Left ventricle myocardium superior (tissue), 1 donor: ENCODE data around the gene PXN. TPM values are rescaled to one million over a fixed set of nuclear protein-coding genes. Genes with fewer than 3 reads are reported as not detected.
A peak's percentile ranks its signal among the peaks of the same experiment; 100 is the strongest.
"Not testable (repeated sequence)": the region's sequence is repeated elsewhere in the genome, so short reads cannot be mapped to it uniquely, and the experiment has no call there.

ENCODE experiments used
- ATAC-seq: fragments of 200-7000 bp; cut with Tn5 transposase; one replicate; pipeline ENCODE4 v1.9.1; 2020; ENCODE audit warnings: mild to moderate bottlenecking, moderate library complexity
- DNase-seq: peaks from one replicate; pipeline ENCODE4 v3.0.0-alpha.2; 2020
- intact Hi-C: fragments of 100-400 bp; cut with micrococcal nuclease; formaldehyde crosslinking; loops from one replicate; pipeline ENCODE4 v1.11.0; 2022
- total RNA-seq: library from RNA; stranded (reverse); fragmentation: NEBNext Ultra II Directional; extraction: Animal tissue kit (Norgen Biotek cat#: 25700); gene quantifications from one replicate; pipeline ENCODE4 v1.2.1, GENCODE V29; 2021
- donor health status: DM: no; HTN: yes; CAD: no; lungs with severe emphysema.

The PXN gene
- total RNA-seq, 1 donor from 2014 or later = 65.9 TPM

DNA sequence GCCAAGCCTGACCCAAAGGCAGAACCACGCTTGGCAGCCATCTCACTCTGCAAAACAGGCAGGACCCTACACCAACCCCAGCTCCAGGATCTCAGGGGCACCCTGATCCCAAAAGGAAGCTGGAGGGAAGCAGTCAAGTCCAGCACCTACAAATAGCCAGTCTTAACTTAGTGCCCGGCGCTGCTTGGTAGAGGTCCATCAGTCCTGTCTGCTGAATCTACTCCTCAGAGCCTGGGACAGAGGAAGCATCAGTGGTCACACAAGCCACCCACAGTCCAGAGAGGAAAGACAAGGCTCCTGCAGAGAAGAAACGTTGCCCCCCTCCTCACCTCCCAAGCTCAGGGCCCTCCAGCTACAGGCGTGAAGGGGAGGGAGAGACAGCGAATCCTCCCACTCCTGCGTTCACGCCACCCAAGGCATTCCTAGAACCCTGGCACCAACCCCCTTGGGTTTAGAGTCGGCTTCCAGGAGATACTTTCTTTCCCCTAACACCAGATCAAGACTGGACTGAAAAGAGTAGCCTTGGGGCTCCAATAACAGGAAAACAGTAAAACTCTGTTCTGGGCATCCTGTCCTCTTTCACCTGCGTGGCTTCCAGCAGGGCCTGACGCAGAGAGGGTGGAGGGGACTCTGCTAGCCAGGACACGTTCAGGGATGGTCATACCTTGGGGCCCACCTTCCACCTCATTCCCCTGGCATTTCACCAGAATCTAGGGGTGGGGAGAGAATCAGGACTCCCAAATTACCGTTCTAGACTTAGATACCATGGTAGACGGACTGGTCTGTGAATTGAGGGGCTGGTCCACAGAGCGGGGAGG is 1.2 kb downstream of the PXN start:
- DNase-seq (no peak), ATAC-seq (peak; percentile 17)
- intact Hi-C loops = no loop called here

DNA sequence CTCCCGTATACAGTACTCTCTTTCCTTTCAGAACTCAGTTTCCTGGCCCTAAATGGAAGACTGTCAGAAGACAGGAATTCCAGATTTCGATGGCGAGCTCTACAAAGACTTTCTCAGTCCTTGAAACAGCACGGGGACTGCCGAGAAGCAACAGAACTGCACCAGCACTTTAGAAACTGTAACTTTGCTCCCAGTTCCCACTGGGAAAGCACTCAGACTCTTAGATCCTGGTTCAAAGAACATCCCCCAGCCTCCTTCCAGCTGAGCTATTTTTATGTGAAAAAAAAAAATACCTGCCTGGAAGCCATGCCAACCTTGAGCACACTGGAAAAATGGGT is 1.8 kb downstream of the PXN start:
- DNase-seq = no peak
- no peak for ATAC-seq
- intact Hi-C loops = no loop called here

DNA sequence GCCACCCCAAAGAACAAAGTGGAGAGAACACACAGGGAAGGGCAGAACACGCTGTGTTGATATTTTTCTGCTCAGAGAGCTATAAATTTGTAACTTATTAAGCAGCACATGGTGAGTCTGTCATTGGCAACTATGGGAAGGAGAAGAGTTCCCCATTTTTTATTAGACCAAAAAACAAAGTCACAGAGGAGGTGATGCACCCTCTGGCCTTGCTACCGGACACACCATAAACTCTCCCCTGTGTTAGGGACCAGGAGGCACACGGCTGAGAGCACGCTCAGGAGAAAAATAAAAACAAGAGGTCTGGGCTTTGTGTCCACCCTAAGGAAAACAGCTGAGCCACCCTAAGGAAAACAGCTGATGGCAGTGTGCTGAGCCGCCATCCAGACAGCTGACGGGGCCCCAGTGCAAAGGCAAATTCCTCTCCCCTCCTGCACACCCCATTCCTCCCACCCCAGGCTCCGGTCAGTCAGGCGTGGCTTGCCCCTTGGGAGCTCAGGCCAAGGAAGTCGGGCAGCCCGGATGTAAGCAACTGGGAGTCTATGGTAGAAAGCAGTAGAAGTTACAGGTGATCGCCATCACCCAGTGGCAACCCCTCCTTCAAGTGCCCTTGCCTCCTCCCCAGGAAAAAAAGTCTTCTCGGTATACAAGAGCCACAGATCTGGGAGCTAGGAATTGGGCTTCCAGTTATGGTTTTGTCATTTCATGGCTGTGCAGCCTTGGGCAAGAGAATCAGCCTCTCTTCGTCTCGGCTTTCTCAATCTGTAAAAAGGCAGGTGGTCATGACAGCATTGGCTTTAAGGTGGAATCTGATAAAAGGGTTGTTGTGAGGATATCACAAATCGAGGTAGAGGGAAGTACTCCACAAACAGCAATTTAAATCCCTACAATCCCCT is 2.4 kb downstream of the PXN start:
- ATAC-seq (peak; percentile 19), DNase-seq (peak; percentile 59)
- intact Hi-C loops = no loop called here

DNA sequence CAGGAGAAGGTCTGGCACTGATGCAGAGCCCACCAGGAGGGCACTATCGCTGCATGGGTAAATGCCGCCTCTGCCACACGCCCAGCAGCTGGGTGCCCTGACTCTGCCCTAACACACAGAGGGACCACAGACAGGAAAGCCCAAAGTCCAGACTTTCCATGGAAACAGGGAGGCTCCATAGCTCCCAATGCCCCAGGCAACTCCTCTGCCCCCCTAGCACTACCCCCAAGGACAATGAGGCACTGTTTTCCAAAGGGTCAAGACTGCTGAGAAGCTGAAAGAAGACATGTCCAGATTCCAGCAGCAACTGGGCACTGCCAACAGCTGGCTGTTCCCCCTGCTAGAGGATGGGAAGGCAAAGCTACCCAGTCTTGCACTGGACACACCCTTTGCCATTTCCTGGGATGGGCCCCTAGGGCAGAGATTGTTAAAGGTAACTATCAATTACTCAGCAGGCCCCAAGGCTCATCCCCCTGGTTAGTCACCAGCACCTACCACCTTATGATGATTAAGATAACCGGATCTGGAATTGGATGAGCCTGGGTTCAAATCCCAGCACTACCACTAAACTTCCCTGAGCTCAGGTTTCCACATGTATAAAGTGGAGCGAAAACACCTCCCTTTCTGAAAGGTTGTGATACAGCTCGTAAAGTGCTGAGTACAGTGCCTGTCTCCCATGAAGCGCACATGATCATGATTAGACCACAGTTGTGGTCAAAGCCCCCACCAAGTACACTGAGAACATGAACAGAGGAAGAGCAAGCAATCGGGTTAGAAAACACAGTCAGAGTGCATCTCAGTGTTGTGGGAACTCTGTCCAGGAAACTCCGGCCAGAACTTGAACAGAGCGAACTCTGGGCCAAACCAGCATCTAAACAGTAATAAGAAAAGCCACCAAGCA is 3.3 kb downstream of the PXN start:
- peak; percentile 4 for ATAC-seq
- DNase-seq = no peak
- intact Hi-C loops = no loop called here

DNA sequence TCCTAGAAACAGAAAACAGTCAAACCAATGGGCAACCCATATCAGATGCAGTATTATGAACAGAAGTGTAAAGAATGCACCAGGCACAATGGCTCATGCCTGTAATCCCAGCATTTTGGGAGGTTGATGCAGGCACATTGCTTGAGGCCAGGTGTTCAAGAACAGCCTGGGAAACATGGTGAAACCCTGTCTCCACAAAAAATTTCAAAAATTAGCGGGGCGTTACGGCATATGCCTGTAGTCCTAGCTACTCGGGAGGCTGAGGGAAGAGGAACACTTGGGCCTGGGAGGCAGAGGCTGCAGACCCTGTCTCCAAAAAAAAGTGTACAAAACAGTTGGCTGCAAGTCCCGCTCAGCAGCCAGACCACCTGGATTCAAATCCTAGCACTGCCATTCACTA is 4.9 kb downstream of the PXN start:
- no peak for ATAC-seq
- no peak for DNase-seq
- intact Hi-C loops = no loop called here

DNA sequence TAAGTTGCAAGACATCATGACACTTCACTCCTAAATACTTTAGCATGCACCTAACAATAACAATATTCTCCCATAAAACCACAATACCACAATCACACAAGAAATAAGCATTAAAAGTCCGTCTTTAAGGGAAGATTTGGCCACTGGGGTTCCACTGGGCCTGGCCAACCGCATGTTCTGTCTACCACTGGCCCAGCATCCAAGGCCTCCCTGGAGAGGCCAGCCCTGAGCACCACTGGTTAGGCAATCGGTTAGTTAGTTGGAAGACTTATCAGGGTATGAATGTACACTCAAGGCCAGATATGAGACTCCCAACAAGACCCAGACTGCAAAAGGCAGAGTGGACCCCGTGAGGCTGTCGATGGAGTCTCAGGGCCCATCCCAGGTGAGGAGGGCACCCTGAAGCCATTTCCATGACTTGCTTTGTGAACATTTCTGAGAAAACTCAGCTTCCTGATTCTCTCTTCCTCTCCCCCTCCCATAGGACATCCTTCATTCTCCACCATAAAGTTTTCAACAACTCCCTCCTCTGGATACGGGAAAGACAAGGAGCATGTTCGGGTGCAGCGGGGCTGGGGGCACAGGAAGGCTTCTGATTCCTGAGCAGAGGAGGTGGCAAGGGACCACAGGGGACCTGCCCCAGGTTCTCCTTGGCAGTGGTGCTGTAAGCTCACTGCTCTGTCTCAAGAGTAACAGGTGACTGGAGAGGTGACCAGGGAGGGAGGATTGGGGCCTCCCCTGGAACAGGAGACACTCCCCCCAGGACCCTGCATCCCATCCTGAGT is 5.9 kb downstream of the PXN start:
- peak; percentile 73 for DNase-seq
- intact Hi-C loops = no loop called here
- peak; percentile 33 for ATAC-seq

DNA sequence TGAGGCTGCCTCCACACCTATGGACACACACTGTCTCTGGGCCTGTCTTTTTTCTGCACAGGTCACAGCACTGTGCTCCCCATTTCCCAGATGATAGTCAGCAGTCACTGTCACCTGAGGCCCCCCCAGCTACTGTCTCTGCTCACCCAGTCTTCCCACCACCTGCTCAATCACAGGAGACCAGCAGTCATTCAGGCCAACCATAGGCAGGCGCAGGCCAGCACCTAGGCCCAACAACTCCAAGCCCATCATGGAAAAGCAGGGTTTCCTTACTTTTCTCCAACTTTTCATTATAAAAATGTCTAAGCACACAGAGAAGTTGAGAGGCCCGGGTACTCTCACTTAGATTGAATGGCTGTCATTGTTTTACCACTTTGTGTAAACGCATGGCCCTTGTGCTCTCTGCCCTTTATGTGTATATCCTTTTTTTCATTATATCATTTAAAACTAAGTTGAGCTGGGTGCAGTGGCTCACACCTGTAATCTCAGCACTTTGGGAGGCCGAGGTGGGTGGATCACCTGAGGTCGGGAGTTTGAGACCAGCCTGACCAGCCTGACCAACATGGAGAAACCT is 7.1 kb downstream of the PXN start:
- ATAC-seq (no peak), DNase-seq (no peak)
- intact Hi-C loops = no loop called here

DNA sequence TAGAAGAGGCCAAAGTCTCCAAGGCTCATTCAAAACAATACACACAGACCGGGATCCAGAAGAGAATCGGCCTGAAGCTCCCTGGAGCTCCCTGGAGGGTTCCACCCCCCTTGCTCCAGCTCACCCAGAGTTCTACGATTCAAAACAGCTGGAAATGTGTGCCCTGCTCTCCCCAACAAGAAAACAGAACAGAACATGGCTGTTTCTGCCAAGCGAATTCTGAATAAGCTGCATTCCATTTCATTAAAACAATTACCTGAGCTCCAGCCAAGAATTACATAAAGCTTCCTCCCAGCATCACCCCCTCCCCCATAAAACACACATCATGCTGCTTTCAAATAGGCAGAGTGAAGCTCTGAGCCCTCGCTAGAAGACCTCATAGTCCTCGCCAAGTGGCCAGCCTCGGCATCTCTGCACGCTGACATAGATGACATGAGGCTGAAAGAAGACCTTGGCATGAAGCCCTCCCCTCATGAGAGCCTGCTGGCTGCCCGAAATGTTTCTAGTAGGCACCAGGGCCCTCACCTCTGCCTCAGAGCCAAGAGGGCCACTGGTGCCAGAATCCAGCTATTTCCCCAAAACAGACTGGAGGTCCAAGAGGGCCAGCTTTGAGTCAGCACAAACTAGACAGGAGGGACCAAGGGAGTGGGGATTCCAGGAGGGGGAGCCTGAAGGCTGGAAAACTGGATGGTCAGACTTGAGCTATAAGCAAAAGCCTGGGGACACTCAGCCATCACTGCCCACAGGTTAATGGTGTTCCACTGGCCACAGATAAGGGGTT is 8.3 kb downstream of the PXN start:
- ATAC-seq = peak; percentile 85
- peak; percentile 81 for DNase-seq

DNA sequence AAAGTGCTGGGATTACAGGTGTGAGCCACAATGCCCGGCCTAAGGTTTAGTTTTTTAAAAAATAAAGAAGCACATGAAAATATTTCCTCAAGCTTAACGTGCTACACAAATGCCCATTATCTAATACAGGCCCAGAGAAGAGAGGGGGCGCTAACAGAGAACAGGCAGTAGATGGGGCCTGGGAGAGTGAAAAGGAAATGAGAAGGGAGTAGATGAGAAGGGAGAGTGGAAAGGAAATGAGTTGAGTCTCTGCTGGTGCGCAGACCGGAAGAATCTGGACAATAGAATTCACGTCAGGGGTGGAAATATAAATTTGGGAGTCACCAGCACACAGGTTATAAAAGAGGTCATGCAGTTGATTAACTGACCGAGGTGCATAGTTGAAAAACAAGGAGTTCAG is 10.7 kb downstream of the PXN start:
- DNase-seq (no peak), ATAC-seq (no peak)
- intact Hi-C loops = no loop called here

More for the DNA sequence above, 8.3 kb downstream of the PXN start:
- intact Hi-C loops = no loop called here

DNA sequence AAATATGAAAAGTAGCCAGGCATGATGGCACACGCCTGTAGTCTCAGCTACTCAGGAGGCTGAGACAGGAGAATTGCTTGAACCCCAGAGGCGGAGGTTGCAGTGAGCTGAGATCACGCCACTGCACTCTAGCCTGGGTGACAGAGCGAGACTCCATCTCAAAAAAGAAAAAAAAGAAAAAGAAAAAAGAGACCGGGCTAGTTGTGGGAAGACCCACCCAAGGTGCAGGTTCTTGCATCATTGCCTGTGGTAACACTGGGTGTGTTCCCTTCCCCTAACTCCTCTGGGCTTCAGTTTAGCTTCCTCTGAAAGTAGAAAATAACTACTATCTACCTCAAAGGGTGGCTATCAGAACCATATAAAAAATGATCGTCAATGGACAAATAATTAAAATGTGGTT is 12.2 kb downstream of the PXN start:
- intact Hi-C loops, ATAC-seq, DNase-seq: not testable (repeated sequence)

DNA sequence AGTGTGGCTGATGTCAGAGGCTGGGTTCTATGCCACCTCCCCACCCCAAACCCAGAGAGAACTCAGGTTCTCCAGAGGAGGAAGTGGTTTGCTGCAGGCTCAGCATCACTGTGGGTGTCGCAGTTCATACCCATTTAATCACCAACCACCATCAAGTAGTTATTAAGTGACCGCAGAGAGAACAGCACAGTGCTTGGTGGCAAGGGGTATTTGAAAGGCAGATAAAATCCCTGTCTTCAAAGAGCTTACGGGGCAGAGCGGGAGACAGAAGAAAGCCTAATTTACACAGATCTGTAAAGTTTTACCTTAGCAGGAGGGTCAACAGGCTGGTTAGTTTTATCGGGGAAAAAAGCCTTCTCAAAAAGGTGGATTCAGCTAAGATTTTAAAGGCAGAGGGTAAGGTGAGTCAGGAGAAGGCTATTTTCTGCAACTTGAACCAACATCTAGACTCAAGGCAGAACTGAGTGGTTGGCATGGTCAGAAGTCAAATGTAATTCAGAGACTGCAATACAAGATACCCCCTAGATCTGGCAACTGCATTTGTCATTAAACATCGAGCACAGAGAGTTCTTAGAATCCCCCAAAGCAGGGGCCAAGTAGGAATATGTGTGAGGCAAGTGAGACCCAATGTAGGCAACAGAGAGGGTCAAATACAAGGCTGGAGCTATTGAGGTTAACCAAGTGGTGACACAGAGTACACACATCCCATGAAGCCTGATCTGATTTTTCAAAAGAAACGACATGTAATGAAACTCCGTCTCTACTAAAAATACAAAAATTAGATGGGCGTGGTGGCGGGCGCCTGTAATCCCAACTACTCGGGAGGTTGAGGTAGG is 13.2 kb downstream of the PXN start:
- no peak for ATAC-seq
- intact Hi-C loops = no loop called here
- DNase-seq = no peak

DNA sequence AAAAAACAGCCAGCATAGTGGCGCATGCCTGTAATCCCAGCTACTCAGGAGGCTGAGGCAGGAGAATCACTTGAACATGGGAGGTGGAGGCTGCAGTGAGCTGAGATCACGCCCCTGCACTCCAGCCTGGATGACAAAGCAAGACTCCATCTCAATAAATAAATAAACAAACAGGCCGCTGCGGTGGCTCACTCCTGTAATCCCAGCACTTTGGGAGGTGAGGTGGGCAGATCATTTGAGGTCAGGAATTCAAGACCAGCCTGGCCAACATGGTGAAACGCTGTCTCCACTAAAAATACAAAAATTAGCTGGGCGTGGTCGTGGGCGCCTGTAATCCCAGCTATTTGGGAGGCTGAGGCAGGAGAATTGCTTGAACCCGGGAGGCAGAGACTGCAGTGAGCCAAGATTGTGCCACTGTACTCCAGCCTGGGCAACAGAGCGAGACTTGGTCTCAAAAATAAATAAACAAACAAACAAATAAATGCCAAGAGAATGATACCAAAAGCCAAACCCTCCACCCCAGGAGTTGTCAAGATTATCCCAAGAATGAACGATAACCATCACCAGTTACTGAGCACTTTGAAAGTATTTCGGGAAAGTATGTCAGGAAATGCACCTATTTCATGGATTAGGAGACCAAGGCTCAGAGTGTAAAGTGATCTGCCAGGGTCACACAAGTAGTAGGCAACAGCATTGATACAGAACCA is 14.0 kb downstream of the PXN start:
- intact Hi-C loops, DNase-seq, ATAC-seq: not testable (repeated sequence)

DNA sequence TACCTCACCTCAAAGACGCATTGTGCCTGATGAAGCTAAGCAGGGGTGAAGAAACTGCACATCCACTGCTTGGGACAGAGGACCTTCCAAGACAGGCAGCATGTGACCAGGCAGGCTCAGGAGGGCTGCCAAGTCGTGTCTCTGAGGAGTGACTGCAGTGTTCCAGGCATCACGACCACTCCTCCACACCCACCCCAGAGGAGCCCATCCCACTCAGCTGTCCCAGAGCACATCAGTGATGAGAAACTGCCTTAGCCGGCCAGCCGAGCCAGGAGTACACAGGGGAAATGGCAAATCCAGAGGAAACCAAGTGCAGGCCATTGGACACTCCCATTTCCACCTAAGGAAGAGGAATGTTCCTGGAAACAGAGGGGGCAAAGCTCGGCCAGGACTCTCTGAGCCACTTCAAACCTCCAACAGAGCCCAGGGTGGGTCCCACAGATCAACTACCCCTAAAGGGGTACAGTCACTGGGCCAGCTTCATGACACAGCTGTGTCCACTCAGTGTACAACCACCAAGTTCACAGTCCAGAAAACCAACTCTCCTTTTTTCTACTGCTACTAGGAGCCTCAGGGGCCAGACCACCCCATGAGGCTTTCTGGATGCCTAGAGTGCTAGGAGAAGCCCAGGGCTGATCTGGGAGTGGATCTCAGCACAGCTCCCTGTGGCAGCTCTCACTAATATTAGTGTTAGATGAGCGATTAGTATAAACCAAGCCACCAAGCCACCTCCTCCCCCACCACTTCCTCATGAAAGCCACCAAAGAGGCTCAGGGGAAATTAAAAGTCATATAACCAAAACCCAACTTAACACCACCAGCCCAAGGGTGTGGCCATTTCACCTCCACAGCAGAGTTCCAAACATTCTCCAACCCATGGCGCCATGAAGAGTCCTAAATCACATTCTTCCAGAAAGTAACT is 15.4 kb downstream of the PXN start:
- intact Hi-C loops = no loop called here
- ATAC-seq = peak; percentile 82
- peak; percentile 90 for DNase-seq

DNA sequence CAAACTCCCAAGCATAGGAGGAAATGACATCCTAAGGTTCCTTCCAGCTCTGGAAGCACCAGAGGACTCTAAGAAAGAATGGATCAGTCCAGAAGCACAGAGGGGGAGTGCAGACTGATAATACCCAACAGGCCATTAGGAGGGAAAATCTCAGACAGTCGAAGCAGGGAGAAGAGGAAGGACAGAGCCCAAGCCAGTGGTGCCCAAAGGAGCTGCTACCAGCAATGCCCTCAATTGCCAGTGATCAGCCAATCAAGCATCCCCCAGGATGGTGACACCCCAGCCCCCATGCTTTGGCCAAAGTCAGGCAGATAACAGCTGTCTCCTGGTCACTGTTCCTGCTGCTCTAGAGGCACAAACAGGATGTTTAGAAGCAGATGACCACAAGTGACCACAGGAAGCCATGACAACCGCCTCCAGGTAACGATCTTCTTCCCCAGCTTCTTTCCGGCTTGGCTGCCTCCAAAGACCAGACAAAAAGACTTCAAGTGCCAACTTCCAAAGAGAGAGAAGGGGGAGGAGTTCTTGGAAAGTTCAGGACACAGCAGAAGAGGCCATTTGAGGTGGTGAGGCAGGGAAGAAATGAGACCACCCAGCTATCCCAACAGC is 16.2 kb downstream of the PXN start:
- intact Hi-C loops = no loop called here

DNA sequence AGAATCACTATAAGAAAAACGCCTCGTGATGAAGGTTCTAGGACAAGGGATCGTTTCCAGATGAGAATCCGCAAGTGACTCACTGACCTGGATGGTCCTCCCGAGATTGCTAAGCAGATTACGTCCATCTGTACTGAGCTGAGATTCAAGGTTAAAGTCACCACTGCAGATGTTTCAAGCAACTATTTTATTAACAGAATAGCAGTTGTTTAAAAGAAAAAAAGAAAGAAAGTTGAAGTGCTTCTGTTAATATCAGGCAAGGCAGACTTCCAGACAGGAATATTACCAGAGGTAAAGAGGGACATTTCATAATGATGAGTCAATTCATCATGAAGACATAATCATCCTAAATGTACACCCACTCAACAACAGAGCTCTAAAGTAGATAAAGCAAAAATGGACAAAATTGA is 17.9 kb downstream of the PXN start:
- intact Hi-C loops = no loop called here
- DNase-seq = no peak
- ATAC-seq = no peak

More for the DNA sequence above, 16.2 kb downstream of the PXN start:
- ATAC-seq = no peak
- DNase-seq = no peak
